H1 (cell line): ENCODE data around the gene AANAT. TPM values are rescaled to one million over a fixed set of nuclear protein-coding genes. Genes with fewer than 3 reads are reported as not detected.

ENCODE experiments used
- CTCF ChIA-PET: fragments of 300-600 bp; sonication (Branson Sonifier 250); formaldehyde crosslinking; loops from one replicate; lab custom pipeline; 2021; ENCODE audit not compliant: partially characterized antibody; lab: Charles Lee
- POLR2A ChIA-PET: fragments of 300-600 bp; sonication (Branson Sonifier 250); formaldehyde crosslinking; loops from one replicate; lab custom pipeline; 2021; ENCODE audit warnings: inconsistent platforms; ENCODE audit not compliant: partially characterized antibody; lab: Charles Lee
- DNase-seq, 2 experiments: peaks; one replicate each; pipeline versions ENCODE4 v3.0.0 to v3.0.0-alpha.2; 2010 to 2022; ENCODE audit warnings: low spot score in 2 of 2, low read depth in 1 of 2, mixed read lengths in 1 of 2
- FAIRE-seq: peaks from 2 replicates; lab custom pipeline; 2011; peaks lifted over from hg19 to GRCh38; lab: Jason Lieb, UNC
- H2AFZ ChIP-seq: 2 replicates; pipeline ENCODE4 v1.8.1; 2012; ENCODE audit warnings: low read length, inconsistent platforms
- H2AK5ac ChIP-seq: 2 replicates; pipeline ENCODE4 v1.6.1; 2013; ENCODE audit warnings: low read depth, low read length
- H2BK120ac ChIP-seq: replicated peaks from 2 replicates; pipeline ENCODE3; 2013; ENCODE audit warnings: low read depth, low read length, inconsistent platforms
- H2BK12ac ChIP-seq: 2 replicates; pipeline ENCODE4 v1.6.1; 2013; ENCODE audit warnings: low read depth, low read length
- H2BK15ac ChIP-seq: 2 replicates; pipeline ENCODE4 v1.6.1; 2013; ENCODE audit warnings: low read length
- H2BK20ac ChIP-seq: 2 replicates; pipeline ENCODE4 v1.6.1; 2013; ENCODE audit warnings: low read length
- H2BK5ac ChIP-seq: 2 replicates; pipeline ENCODE4 v1.6.1; 2013; ENCODE audit warnings: low read depth, low read length
- H3K14ac ChIP-seq: 2 replicates; pipeline ENCODE4 v1.6.1; 2013; ENCODE audit warnings: inconsistent platforms; ENCODE audit not compliant: insufficient read length
- H3K18ac ChIP-seq: 2 replicates; pipeline ENCODE4 v1.6.1; 2013; ENCODE audit warnings: low read length; ENCODE audit errors: extremely low read depth
- H3K23ac ChIP-seq: 2 replicates; pipeline ENCODE4 v1.6.1; 2013; ENCODE audit warnings: inconsistent platforms; ENCODE audit not compliant: insufficient read length
- H3K23me2 ChIP-seq: 2 replicates; pipeline ENCODE4 v1.6.1; 2013; ENCODE audit warnings: low read depth, low read length
- H3K27ac ChIP-seq: 2 replicates; pipeline ENCODE4 v1.6.1; 2011; ENCODE audit warnings: low read depth, low read length, inconsistent platforms
- H3K27me3 ChIP-seq, 4 experiments: replicated peaks in 1 of 4; 1 replicate in 1 of 4; 2 replicates in 3 of 4; pipeline versions ENCODE4 v1.6.1 to v1.8.1; 2011 to 2013; ENCODE audit warnings: low read length in 3 of 4, mild to moderate bottlenecking in 3 of 4, inconsistent platforms in 2 of 4, mixed read lengths in 2 of 4, moderate library complexity in 1 of 4; ENCODE audit not compliant: control insufficient read depth in 3 of 4, insufficient read depth in 3 of 4; ENCODE audit errors: extremely low read depth in 1 of 4
- H3K36me3 ChIP-seq, 4 experiments: 2 replicates each; pipeline versions ENCODE4 v1.6.1 to v1.8.1; 2011 to 2013; ENCODE audit warnings: mild to moderate bottlenecking in 4 of 4, low read length in 3 of 4, moderate library complexity in 2 of 4, control low read depth in 1 of 4, inconsistent platforms in 1 of 4; ENCODE audit not compliant: insufficient read depth in 4 of 4, control insufficient read depth in 2 of 4
- H3K4ac ChIP-seq: replicated peaks from 2 replicates; pipeline ENCODE3; 2013; ENCODE audit warnings: low read length, low read depth, mixed read lengths, inconsistent platforms; ENCODE audit not compliant: insufficient read length
- H3K4me1 ChIP-seq, 4 experiments: replicated peaks in 1 of 4; 1 replicate in 1 of 4; 2 replicates in 3 of 4; pipeline versions ENCODE4 v1.6.1 to v1.8.1; 2011 to 2013; ENCODE audit warnings: low read length in 3 of 4, inconsistent platforms in 2 of 4, mixed read lengths in 1 of 4; ENCODE audit not compliant: insufficient read depth in 4 of 4, control insufficient read depth in 3 of 4
- H3K4me2 ChIP-seq, 2 experiments: 2 replicates each; pipeline versions ENCODE4 v1.6.1 to v1.8.1; 2011 to 2013; ENCODE audit warnings: low read depth in 2 of 2, low read length in 2 of 2, control low read depth in 1 of 2, inconsistent platforms in 1 of 2, mild to moderate bottlenecking in 1 of 2; ENCODE audit not compliant: insufficient read depth in 1 of 2
- H3K4me3 ChIP-seq, 4 experiments: fragments of 200-600, 300-600 bp in 1 of 4; sonication (generic), shearing (Covaris generic), sonication (Bioruptor Twin) in 1 of 4; 2 replicates each; pipeline versions ENCODE4 v1.5.1 to v1.8.1; 2011 to 2016; ENCODE audit warnings: low read length in 4 of 4, low read depth in 3 of 4, control low read depth in 2 of 4, inconsistent platforms in 2 of 4, mild to moderate bottlenecking in 2 of 4, mixed read lengths in 1 of 4, moderate library complexity in 1 of 4; ENCODE audit not compliant: insufficient read depth in 2 of 4; ENCODE audit errors: extremely low read depth in 1 of 4
- H3K56ac ChIP-seq: replicated peaks from 2 replicates; pipeline ENCODE3; 2013; ENCODE audit warnings: low read depth, mild to moderate bottlenecking, mixed read lengths, low read length, inconsistent platforms; ENCODE audit not compliant: insufficient read length
- H3K79me1 ChIP-seq: 2 replicates; pipeline ENCODE4 v1.6.1; 2013; ENCODE audit warnings: low read depth, low read length, control low read depth
- H3K79me2 ChIP-seq, 2 experiments: 2 replicates each; pipeline versions ENCODE4 v1.6.1 to v1.8.1; 2012 to 2013; ENCODE audit warnings: low read length in 2 of 2, mild to moderate bottlenecking in 2 of 2, inconsistent platforms in 1 of 2; ENCODE audit not compliant: insufficient read depth in 2 of 2, control insufficient read depth in 1 of 2
- H3K9ac ChIP-seq, 4 experiments: replicated peaks in 1 of 4; 1 replicate in 1 of 4; 2 replicates in 3 of 4; pipeline versions ENCODE4 v1.6.1 to v1.8.1; 2011 to 2013; ENCODE audit warnings: low read depth in 3 of 4, low read length in 3 of 4, control low read depth in 2 of 4, mild to moderate bottlenecking in 2 of 4, moderate library complexity in 2 of 4, inconsistent platforms in 1 of 4; ENCODE audit errors: extremely low read depth in 1 of 4
- H3K9me3 ChIP-seq, 2 experiments: 2 replicates each; pipeline versions ENCODE4 v1.6.1 to v1.8.1; 2012 to 2013; ENCODE audit warnings: mild to moderate bottlenecking in 2 of 2, moderate library complexity in 2 of 2, control low read depth in 1 of 2, inconsistent platforms in 1 of 2, low read depth in 1 of 2, low read length in 1 of 2, mixed read lengths in 1 of 2; ENCODE audit not compliant: insufficient read depth in 2 of 2
- H4K20me1 ChIP-seq, 2 experiments: replicated peaks in 1 of 2; 2 replicates each; pipeline versions ENCODE3 to v1.8.1; 2011 to 2013; ENCODE audit warnings: inconsistent platforms in 2 of 2, low read length in 2 of 2, mild to moderate bottlenecking in 1 of 2; ENCODE audit not compliant: insufficient read depth in 2 of 2, control insufficient read depth in 1 of 2
- H4K5ac ChIP-seq: 2 replicates; pipeline ENCODE4 v1.6.1; 2013; ENCODE audit warnings: low read length, low read depth, mixed read lengths, inconsistent platforms; ENCODE audit not compliant: insufficient read length
- H4K8ac ChIP-seq: 2 replicates; pipeline ENCODE4 v1.8.0; 2013; ENCODE audit warnings: mild to moderate bottlenecking, moderate library complexity, low read length, inconsistent platforms; ENCODE audit not compliant: insufficient read depth; ENCODE audit errors: extremely low read depth
- H4K91ac ChIP-seq: replicated peaks from 2 replicates; pipeline ENCODE3; 2013; ENCODE audit warnings: low read length, mixed read lengths, inconsistent platforms; ENCODE audit not compliant: insufficient read length
- HDAC2 ChIP-seq, 2 experiments: fragments of 300-600 bp in 1 of 2; sonication (generic) in 1 of 2; IDR thresholded peaks; 2 replicates each; pipeline ENCODE4 v1.6.1; 2011 to 2012; ENCODE audit warnings: low read depth in 2 of 2, low read length in 2 of 2, mild to moderate bottlenecking in 2 of 2, moderate library complexity in 2 of 2, borderline replicate concordance in 1 of 2, inconsistent platforms in 1 of 2
- KDM1A ChIP-seq: fragments of 200-600, 300-600 bp; sonication (generic); IDR thresholded peaks from 2 replicates; pipeline ENCODE4 v1.7.1; 2016; ENCODE audit warnings: mild to moderate bottlenecking, low read length, borderline replicate concordance
- MAX ChIP-seq: IDR thresholded peaks from 2 replicates; pipeline ENCODE4 v1.6.1; 2012; ENCODE audit warnings: inconsistent platforms
- POLR2A ChIP-seq, 2 experiments: IDR thresholded peaks; 1 replicate in 1 of 2; 2 replicates in 1 of 2; pipeline ENCODE4 v1.6.1; 2011; ENCODE audit warnings: low read depth in 2 of 2, low read length in 2 of 2, mild to moderate bottlenecking in 2 of 2; ENCODE audit errors: control extremely low read depth in 1 of 2
- POLR2AphosphoS5 ChIP-seq: IDR thresholded peaks from 2 replicates; pipeline ENCODE4 v1.6.1; 2011; ENCODE audit warnings: low read depth, low read length
- RBBP5 ChIP-seq: IDR thresholded peaks from 2 replicates; pipeline ENCODE4 v1.7.1; 2012; ENCODE audit warnings: low read depth, mild to moderate bottlenecking, inconsistent platforms, low read length, moderate library complexity, borderline replicate concordance
- SAP30 ChIP-seq: fragments of 300-600 bp; sonication (generic); IDR thresholded peaks from 2 replicates; pipeline ENCODE4 v1.7.1; 2012; ENCODE audit warnings: low read length, moderate library complexity, mild to moderate bottlenecking, inconsistent platforms; ENCODE audit not compliant: insufficient read depth, insufficient replicate concordance
- SP4 ChIP-seq: IDR thresholded peaks from 2 replicates; pipeline ENCODE4 v1.6.1; 2012; ENCODE audit warnings: low read length, inconsistent platforms
- SRF ChIP-seq: IDR thresholded peaks from 2 replicates; pipeline ENCODE4 v1.6.1; 2011; ENCODE audit warnings: mild to moderate bottlenecking, low read depth, low read length, moderate library complexity
- SUZ12 ChIP-seq: fragments of 200-600 bp; sonication (generic); IDR thresholded peaks from 2 replicates; pipeline ENCODE4 v1.6.1; 2012; ENCODE audit warnings: mild to moderate bottlenecking, inconsistent platforms, low read length, moderate library complexity, mixed read lengths
- TCF12 ChIP-seq: IDR thresholded peaks from 2 replicates; pipeline ENCODE4 v1.6.1; 2011; ENCODE audit warnings: low read depth, mild to moderate bottlenecking, low read length
- TEAD4 ChIP-seq: IDR thresholded peaks from 2 replicates; pipeline ENCODE4 v1.6.1; 2012; ENCODE audit warnings: low read depth, low read length, inconsistent platforms, mixed read lengths
- WGBS, 2 experiments: shearing (Covaris generic) in 1 of 2; methylation state at CpG; one replicate each; pipeline versions ENCODE4 v1.1.6 to v1.1.7; 2013 to 2015; ENCODE audit warnings: low lambda C conversion rate in 2 of 2, mixed read lengths in 2 of 2, inconsistent platforms in 1 of 2, low coverage in 1 of 2, missing lambda C conversion rate in 1 of 2; ENCODE audit not compliant: insufficient replicate concordance in 2 of 2, insufficient coverage in 1 of 2, insufficient read length in 1 of 2; ENCODE audit errors: extremely low coverage in 1 of 2, missing lambda C conversion rate in 1 of 2; 5-methylcytosine and 5-hydroxymethylcytosine counted together
- polyA plus RNA-seq, 7 experiments: library from polyadenylated mRNA; depleted of rRNA in 3 of 7; stranded (reverse) in 5 of 7; unstranded in 2 of 7; fragments of >200 nt in 5 of 7; fragments of 200-250 nt in 2 of 7; gene quantifications; 1 replicate in 5 of 7; 2 replicates in 1 of 7; 4 replicates in 1 of 7; pipeline versions ENCODE4 v1.2.1 to v1.2.3, GENCODE V29; 2011 to 2013; ENCODE audit warnings: missing spikeins in 2 of 7, mixed read lengths in 2 of 7
- total RNA-seq: library from RNA; stranded (reverse); fragmentation: NEBNext Ultra II Directional; extraction: Animal tissue kit (Norgen Biotek cat#: 25700); gene quantifications from 2 replicates; pipeline ENCODE4 v1.2.1, GENCODE V29; 2021

The AANAT gene
- total and polyA plus RNA-seq, 2 of the 8 experiments (the other 6 are each of a cell fraction or from before 2014, with no cell fraction given) = 0.53 TPM; not detected in 1

GRCh38 chr17:76515274-76515949, 48.0 kb downstream of the AANAT start:
- Histone ChIP-seq H3K79me1 (no peaks in the 10 kb centered on the region), H3K4ac (no peak overlapping the region), H3K9ac (no peak overlapping the region), H3K4me1 (peaks cover 0 to 4% (median 0%) of the 10 kb centered on the region in 4 experiments; a peak in 3 of 7 replicates), H2AFZ (no peak overlapping the region), H2BK12ac (no peak overlapping the region), H3K27me3 (no peaks in the 10 kb centered on the region), H3K14ac (no peak overlapping the region), H3K79me2 (no peaks in the 10 kb centered on the region), H4K5ac (no peak overlapping the region), H4K91ac (no peak overlapping the region), H3K36me3 (no peaks in the 10 kb centered on the region), H3K23ac (no peak overlapping the region), H4K8ac (peak overlapping the region; percentile 65; the same call in 1 of the 2 replicates), H2BK15ac (no peak overlapping the region), H2AK5ac (no peak overlapping the region), H4K20me1 (peaks cover 0 to 1% of the 10 kb centered on the region in 2 experiments), H2BK120ac (no peak overlapping the region), H2BK20ac (no peak overlapping the region), H3K18ac (no peak overlapping the region), H2BK5ac (no peak overlapping the region), H3K23me2 (no peaks in the 10 kb centered on the region), H3K9me3 (no peaks in the 10 kb centered on the region), H3K27ac (no peak overlapping the region), H3K56ac (no peak overlapping the region), H3K4me2 (no peak overlapping the region), H3K4me3 (no peak overlapping the region)
- TF ChIP-seq SUZ12 (no peak), POLR2AphosphoS5 (no peak), RBBP5 (no peak), MAX (no peak), TEAD4 (no peak), SRF (no peak), HDAC2 (IDR thresholded peaks at IDR 0.05; ENCODE audit: borderline replicate concordance in 1 of 2, low read depth in 2 of 2, low read length in 2 of 2) (no peak), POLR2A (IDR thresholded peaks at IDR 0.05; ENCODE audit: control extremely low read depth in 1 of 2, low read depth in 2 of 2, low read length in 2 of 2) (no peak), TCF12 (no peak), SP4 (no peak), SAP30 (no peak), KDM1A (no peak)
- DNase-seq = no peak
- no peak for FAIRE-seq
- 94% methylated on average over 22 of the region's 22 CpGs; no CpG with 5 or more reads in 1 of the 2 experiments for WGBS, 2 experiments
- ChIA-PET CTCF (interaction anchor here (0.9 to 3.7 kb wide), 8 partner anchors 10 to 199 kb away, joined by 3 to 15 read pairs (median 4); no protein-coding TSS in a partner anchor), POLR2A (no interaction called here)
